K562 (cell line): ENCODE measurements around the gene SULT1C4. TPM values are rescaled to one million over a fixed set of nuclear protein-coding genes. Genes with fewer than 3 reads are reported as not detected.
A peak's percentile ranks its signal among the peaks of the same experiment; 100 is the strongest.

Source experiments
- ATAC-seq: fragments of 200-7000 bp; cut with Tn5 transposase; 3 replicates; pipeline ENCODE4 v1.9.1; 2020; ENCODE audit warnings: moderate library complexity
- BruUV-seq: library from RNA; stranded (reverse); fragments of 400-500 nt; replicated peaks from 2 replicates; lab custom pipeline; 2021; lab: Mats Ljungman, UMichigan
- CTCF ChIA-PET: fragments of 300-600 bp; formaldehyde crosslinking; extraction: SDS; loops from one replicate; lab custom pipeline; 2021; ENCODE audit warnings: low intra/inter-chr PET ratio; lab: Yijun Ruan, JAX
- POLR2A ChIA-PET: fragments of 300-600, 350-650 bp; sonication (Branson Sonifier 250); formaldehyde crosslinking; extraction: SDS; loops from one replicate; lab custom pipeline; 2021; ENCODE audit warnings: antibody characterized with exemption, inconsistent platforms; lab: Yijun Ruan, JAX
- DNase-seq, 4 experiments: peaks; one replicate each; pipeline versions ENCODE4 v3.0.0 to v3.0.0-alpha.2; 2011 to 2018; ENCODE audit warnings: low spot score in 3 of 4, mixed read lengths in 3 of 4; ENCODE audit errors: extremely low read depth in 1 of 4
- FAIRE-seq: peaks from 2 replicates; lab custom pipeline; 2011; peaks lifted over from hg19 to GRCh38; lab: Jason Lieb, UNC
- H2AFZ ChIP-seq: 2 replicates; pipeline ENCODE4 v1.6.0; 2011; ENCODE audit warnings: low read depth, low read length, control low read depth, inconsistent platforms
- H3K27ac ChIP-seq: fragments of 200-600 bp; 3 replicates; pipeline ENCODE4 v1.8.0; 2011; ENCODE audit warnings: low read depth, mild to moderate bottlenecking, control low read depth, inconsistent platforms, low read length, moderate library complexity, mixed read lengths; ENCODE audit errors: extremely low read depth
- H3K27me3 ChIP-seq, 2 experiments: fragments of 300-600 bp in 1 of 2; 2 replicates in 1 of 2; 3 replicates in 1 of 2; pipeline versions ENCODE4 v1.6.0 to v1.8.0; 2011; ENCODE audit warnings: inconsistent platforms in 2 of 2, low read length in 2 of 2, mild to moderate bottlenecking in 1 of 2, mixed read lengths in 1 of 2, moderate library complexity in 1 of 2; ENCODE audit not compliant: control insufficient read depth in 2 of 2, insufficient read depth in 2 of 2
- H3K36me3 ChIP-seq: fragments of 300-600 bp; 3 replicates; pipeline ENCODE4 v1.8.0; 2011; ENCODE audit warnings: mild to moderate bottlenecking, low read length, inconsistent platforms; ENCODE audit not compliant: control insufficient read depth, insufficient read depth
- H3K4me1 ChIP-seq, 2 experiments: fragments of 200-600 bp in 1 of 2; replicated peaks in 1 of 2; 2 replicates in 1 of 2; 3 replicates in 1 of 2; pipeline versions ENCODE4 v1.5.1 to v1.8.0; 2011; ENCODE audit warnings: inconsistent platforms in 2 of 2, low read length in 2 of 2, mild to moderate bottlenecking in 1 of 2, mixed read lengths in 1 of 2, moderate library complexity in 1 of 2; ENCODE audit not compliant: control insufficient read depth in 2 of 2, insufficient read depth in 2 of 2
- H3K4me2 ChIP-seq: 2 replicates; pipeline ENCODE4 v1.6.1; 2011; ENCODE audit warnings: low read length, control low read depth, inconsistent platforms, mixed read lengths; ENCODE audit not compliant: insufficient read depth
- H3K4me3 ChIP-seq: fragments of 200-600 bp; sonication (generic), shearing (Covaris generic); 2 replicates; pipeline ENCODE4 v1.5.1; 2016; ENCODE audit warnings: control low read depth, inconsistent platforms
- H3K79me2 ChIP-seq: fragments of 200-600 bp; 3 replicates; pipeline ENCODE4 v1.8.0; 2011; ENCODE audit warnings: low read length, inconsistent platforms; ENCODE audit not compliant: control insufficient read depth, insufficient read depth
- H3K9ac ChIP-seq, 2 experiments: 2 replicates each; pipeline versions ENCODE4 v1.6.0 to v1.6.1; 2011; ENCODE audit warnings: low read depth in 2 of 2, low read length in 2 of 2, control low read depth in 1 of 2, inconsistent platforms in 1 of 2, mild to moderate bottlenecking in 1 of 2, mixed read lengths in 1 of 2; ENCODE audit not compliant: insufficient read depth in 1 of 2
- H3K9me1 ChIP-seq: one replicate; pipeline ENCODE4 v1.6.0; 2011; ENCODE audit warnings: inconsistent platforms, mild to moderate bottlenecking, low read length, moderate library complexity; ENCODE audit not compliant: control insufficient read depth, insufficient read depth
- H3K9me3 ChIP-seq: replicated peaks from 2 replicates; pipeline ENCODE4 v1.5.1; 2011; ENCODE audit warnings: low read depth, low read length, inconsistent platforms; ENCODE audit not compliant: control insufficient read depth, insufficient read depth
- H4K20me1 ChIP-seq: replicated peaks from 2 replicates; pipeline ENCODE4 v1.6.1; 2011; ENCODE audit warnings: low read length, inconsistent platforms, mixed read lengths; ENCODE audit not compliant: control insufficient read depth, insufficient read depth
- C11orf30 ChIP-seq: fragments of 450-650 bp; IDR thresholded peaks from 2 replicates; pipeline ENCODE4 v1.6.1; 2016; ENCODE audit warnings: low read depth, mild to moderate bottlenecking
- HDAC2 ChIP-seq: fragments of 450-650 bp; IDR thresholded peaks from 2 replicates; pipeline ENCODE4 v1.6.1; 2016; ENCODE audit warnings: mild to moderate bottlenecking
- HOXB6 ChIP-seq: fragments of 250-450 bp; sonication (Bioruptor Pico); IDR thresholded peaks from 2 replicates; pipeline ENCODE4 v1.5.1; 2022; ENCODE audit warnings: mild to moderate bottlenecking, borderline replicate concordance
- MAFG ChIP-seq: fragments of 450-650 bp; conservative IDR thresholded peaks from 2 replicates; pipeline ENCODE4 v1.6.1; 2016; ENCODE audit warnings: missing genetic modification characterization, missing compliant biosample characterization
- NFE2 ChIP-seq: IDR thresholded peaks from 2 replicates; pipeline ENCODE4 v1.6.1; 2014; ENCODE audit warnings: antibody characterized with exemption, low read depth
- NONO ChIP-seq, 2 experiments: fragments of 200-400 bp in 1 of 2; fragments of 450-650 bp in 1 of 2; formaldehyde crosslinking in 1 of 2; IDR thresholded peaks; 2 replicates each; pipeline ENCODE4 v1.6.1; 2017; ENCODE audit warnings: low read depth in 2 of 2, mild to moderate bottlenecking in 2 of 2, moderate library complexity in 2 of 2, low read length in 1 of 2
- POLR3G ChIP-seq: IDR thresholded peaks from 2 replicates; pipeline ENCODE4 v1.6.1; 2011; ENCODE audit not compliant: insufficient read length, insufficient replicate concordance; ENCODE audit errors: extremely low read depth
- SAFB ChIP-seq: fragments of 200-400 bp; formaldehyde crosslinking; IDR thresholded peaks from 2 replicates; pipeline ENCODE4 v1.6.1; 2017; ENCODE audit warnings: low read depth, low read length, borderline replicate concordance
- SMAD3 ChIP-seq: fragments of 450-650 bp; formaldehyde crosslinking; conservative IDR thresholded peaks from 2 replicates; pipeline ENCODE4 v1.4.0; 2020; ENCODE audit warnings: mild to moderate bottlenecking
- SMARCC2 ChIP-seq: fragments of 450-650 bp; IDR thresholded peaks from 2 replicates; pipeline ENCODE4 v1.6.1; 2017; ENCODE audit warnings: antibody characterized with exemption, moderate library complexity, mild to moderate bottlenecking, low read depth
- TARDBP ChIP-seq: fragments of 450-650 bp; IDR thresholded peaks from 2 replicates; pipeline ENCODE4 v1.6.1; 2016
- ZNF263 ChIP-seq: sonication (generic); formaldehyde crosslinking; IDR thresholded peaks from 2 replicates; pipeline ENCODE4 v1.8.0; 2022; ENCODE audit warnings: mild to moderate bottlenecking, missing genetic modification reagents, borderline replicate concordance
- ZNF316 ChIP-seq: fragments of 450-650 bp; IDR thresholded peaks from 2 replicates; pipeline ENCODE4 v1.6.1; 2016
- ZNF384 ChIP-seq: IDR thresholded peaks from 2 replicates; pipeline ENCODE4 v1.6.1; 2012; ENCODE audit warnings: low read depth, low read length, improper control_type of control experiment
- WGBS: fragments of 100-300 bp; shearing (Covaris generic); methylation state at CpG from one replicate; pipeline ENCODE4 v1.1.6; 2016; ENCODE audit warnings: low coverage, mixed read lengths; ENCODE audit not compliant: insufficient coverage; ENCODE audit errors: missing lambda C conversion rate; 5-methylcytosine and 5-hydroxymethylcytosine counted together
- in situ Hi-C: fragments of 300-500 bp; cut with MboI; formaldehyde crosslinking; loops from 4 replicates; pipeline ENCODE4 v1.15.0; 2018; ENCODE audit warnings: inconsistent platforms, mixed read lengths
- intact Hi-C: fragments of 100-400 bp; cut with micrococcal nuclease; formaldehyde crosslinking; loops from 2 replicates; pipeline ENCODE4 v1.14.2; 2022
- polyA plus RNA-seq, 8 experiments: library from polyadenylated mRNA; depleted of rRNA in 4 of 8; stranded (reverse) in 5 of 8; unstranded in 3 of 8; fragments of >200 nt; fragmentation: Nextera tagmentation in 2 of 8; fragmentation: Illumina TruSeq in 1 of 8; extraction: Ambion mirVana in 2 of 8; extraction: Trizol in 1 of 8; gene quantifications; 2 replicates each; pipeline versions ENCODE4 v1.2.1 to v1.2.3, GENCODE V29; 2011 to 2014; ENCODE audit warnings: inconsistent platforms in 1 of 8, missing spikeins in 1 of 8
- total RNA-seq, 7 experiments: library from RNA; depleted of rRNA in 6 of 7; stranded (reverse); fragments of >200 nt in 6 of 7; fragmentation: Illumina TruSeq in 2 of 7; extraction: Trizol in 2 of 7; gene quantifications; 2 replicates each; pipeline versions ENCODE4 v1.2.1 to v1.2.3, GENCODE V29; 2011 to 2021; ENCODE audit warnings: low replicate concordance in 1 of 7
- TF ChIP-seq, protein P1 (sequence below): fragments of 450-650 bp; conservative IDR thresholded peaks from 2 replicates; pipeline ENCODE4 v1.6.1; 2016; ENCODE audit warnings: missing genetic modification characterization, low read depth, mild to moderate bottlenecking, missing compliant biosample characterization, moderate library complexity
- TF ChIP-seq, protein P2 (sequence below), 2 experiments: fragments of 450-650 bp in 1 of 2; sonication (generic) in 1 of 2; formaldehyde crosslinking; conservative IDR thresholded peaks; 2 replicates each; pipeline versions ENCODE4 v1.4.0 to v1.8.1; 2020 to 2022; ENCODE audit warnings: mild to moderate bottlenecking in 1 of 2, missing genetic modification reagents in 1 of 2
- TF ChIP-seq, protein P3 (sequence below): fragments of 150-350 bp; conservative IDR thresholded peaks from 2 replicates; pipeline ENCODE4 v1.6.1; 2014; ENCODE audit warnings: low read length

Gene SULT1C4
- total and polyA plus RNA-seq, 9 of the 15 experiments (the other 6 are each of a cell fraction or from before 2014, with no cell fraction given): 0.04 to 0.14 (median 0.09) TPM; not detected in 5

DNA sequence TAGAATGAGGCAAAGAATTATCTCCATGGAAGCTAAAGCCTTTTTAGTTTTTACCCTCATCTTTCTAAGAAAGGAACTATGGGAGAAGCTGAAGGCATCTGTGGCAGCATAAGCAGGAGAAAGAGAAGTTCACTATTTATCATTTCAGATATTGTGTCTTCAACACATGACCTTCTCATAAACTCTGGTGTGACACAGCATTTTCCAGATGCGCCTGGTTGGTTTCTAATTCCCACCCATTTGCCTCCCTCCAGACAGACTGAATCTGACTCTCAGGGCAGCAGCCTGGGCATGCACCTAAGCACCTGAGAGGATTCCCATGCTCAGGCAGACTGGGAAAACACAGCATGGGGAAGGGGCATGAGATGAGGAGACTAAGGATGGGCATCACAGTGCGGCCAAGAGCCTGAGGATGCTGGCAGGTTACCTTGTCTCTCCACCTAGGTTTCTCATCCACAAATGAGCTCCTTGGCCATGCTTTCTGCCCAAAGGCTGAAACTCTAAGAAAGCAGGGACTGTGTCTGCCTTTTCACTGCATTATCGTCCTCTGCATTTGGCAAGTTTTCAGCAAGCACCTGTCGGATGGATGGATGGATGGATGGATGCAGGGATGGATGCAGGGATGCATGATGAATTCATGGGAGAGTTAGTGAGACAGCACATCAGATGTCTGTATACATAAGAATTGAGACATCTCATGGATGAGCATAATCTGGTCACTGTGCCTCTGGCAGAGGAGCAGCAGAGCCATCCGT lies 28.8 kb upstream of the SULT1C4 start (continued):
- no peak for TF ChIP-seq TARDBP
- 0 out of 2 replicates have a peak, but pooled peaks have one; percentile 19 for TF ChIP-seq HDAC2
- no peak for TF ChIP-seq SMAD3 (CRISPR knock-in tag)
- TF ChIP-seq NFE2: peak; percentile 89

DNA sequence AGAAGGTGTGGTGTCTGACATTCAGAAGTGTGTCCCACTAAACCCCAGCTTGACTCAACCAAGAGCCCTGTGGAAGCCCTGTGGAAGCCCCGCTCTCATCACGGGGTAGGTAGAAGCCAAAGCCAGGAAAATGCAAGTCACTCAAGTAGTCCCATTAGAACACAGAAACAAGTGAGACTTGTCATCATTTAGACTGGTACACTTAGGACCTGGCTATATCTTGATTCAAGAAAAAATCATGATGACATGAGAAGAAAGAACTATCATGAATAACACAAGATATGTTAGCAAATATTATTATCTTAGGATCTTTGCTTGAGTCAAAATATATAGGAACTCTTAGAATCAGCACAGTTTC lies 28.2 kb upstream of the SULT1C4 start:
- TF ChIP-seq HOXB6 (no peak), POLR3G (no peak), NFE2 (no peak), MAFG (peak; percentile 70), ZNF316 (peak; percentile 58), SMARCC2 (no peak), ZNF263 (CRISPR knock-in tag) (no peak), ZNF384 (no peak), NONO (IDR thresholded peaks at IDR 0.05; ENCODE audit: low read depth in 2 of 2, low read length in 1 of 2) (no peak), C11orf30 (peak; percentile 26; the same call in 1 of the 2 replicates), SAFB (no peak), TARDBP (no peak)
- TF ChIP-seq, protein P1, sequence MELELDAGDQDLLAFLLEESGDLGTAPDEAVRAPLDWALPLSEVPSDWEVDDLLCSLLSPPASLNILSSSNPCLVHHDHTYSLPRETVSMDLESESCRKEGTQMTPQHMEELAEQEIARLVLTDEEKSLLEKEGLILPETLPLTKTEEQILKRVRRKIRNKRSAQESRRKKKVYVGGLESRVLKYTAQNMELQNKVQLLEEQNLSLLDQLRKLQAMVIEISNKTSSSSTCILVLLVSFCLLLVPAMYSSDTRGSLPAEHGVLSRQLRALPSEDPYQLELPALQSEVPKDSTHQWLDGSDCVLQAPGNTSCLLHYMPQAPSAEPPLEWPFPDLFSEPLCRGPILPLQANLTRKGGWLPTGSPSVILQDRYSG (tag): no peak
- TF ChIP-seq, protein P2, sequence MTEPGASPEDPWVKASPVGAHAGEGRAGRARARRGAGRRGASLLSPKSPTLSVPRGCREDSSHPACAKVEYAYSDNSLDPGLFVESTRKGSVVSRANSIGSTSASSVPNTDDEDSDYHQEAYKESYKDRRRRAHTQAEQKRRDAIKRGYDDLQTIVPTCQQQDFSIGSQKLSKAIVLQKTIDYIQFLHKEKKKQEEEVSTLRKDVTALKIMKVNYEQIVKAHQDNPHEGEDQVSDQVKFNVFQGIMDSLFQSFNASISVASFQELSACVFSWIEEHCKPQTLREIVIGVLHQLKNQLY (CRISPR knock-in tag; conservative IDR thresholded peaks at IDR 0.05): no peak
- TF ChIP-seq, protein P3, sequence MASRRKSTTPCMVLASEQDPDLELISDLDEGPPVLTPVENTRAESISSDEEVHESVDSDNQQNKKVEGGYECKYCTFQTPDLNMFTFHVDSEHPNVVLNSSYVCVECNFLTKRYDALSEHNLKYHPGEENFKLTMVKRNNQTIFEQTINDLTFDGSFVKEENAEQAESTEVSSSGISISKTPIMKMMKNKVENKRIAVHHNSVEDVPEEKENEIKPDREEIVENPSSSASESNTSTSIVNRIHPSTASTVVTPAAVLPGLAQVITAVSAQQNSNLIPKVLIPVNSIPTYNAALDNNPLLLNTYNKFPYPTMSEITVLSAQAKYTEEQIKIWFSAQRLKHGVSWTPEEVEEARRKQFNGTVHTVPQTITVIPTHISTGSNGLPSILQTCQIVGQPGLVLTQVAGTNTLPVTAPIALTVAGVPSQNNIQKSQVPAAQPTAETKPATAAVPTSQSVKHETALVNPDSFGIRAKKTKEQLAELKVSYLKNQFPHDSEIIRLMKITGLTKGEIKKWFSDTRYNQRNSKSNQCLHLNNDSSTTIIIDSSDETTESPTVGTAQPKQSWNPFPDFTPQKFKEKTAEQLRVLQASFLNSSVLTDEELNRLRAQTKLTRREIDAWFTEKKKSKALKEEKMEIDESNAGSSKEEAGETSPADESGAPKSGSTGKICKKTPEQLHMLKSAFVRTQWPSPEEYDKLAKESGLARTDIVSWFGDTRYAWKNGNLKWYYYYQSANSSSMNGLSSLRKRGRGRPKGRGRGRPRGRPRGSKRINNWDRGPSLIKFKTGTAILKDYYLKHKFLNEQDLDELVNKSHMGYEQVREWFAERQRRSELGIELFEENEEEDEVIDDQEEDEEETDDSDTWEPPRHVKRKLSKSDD: no peak
- intact Hi-C loops: no loop called here
- Histone ChIP-seq H3K9me3 (no peaks in the 10 kb centered on the region), H2AFZ (no peak overlapping the region), H3K4me3 (no peak overlapping the region), H3K79me2 (no peaks in the 10 kb centered on the region), H3K4me2 (no peak overlapping the region), H3K27me3 (peaks cover 0 to 3% of the 10 kb centered on the region in 2 experiments; a peak in 1 of 5 replicates), H3K4me1 (peaks cover 6 to 23% of the 10 kb centered on the region in 2 experiments; a peak in 3 of 5 replicates), H3K36me3 (no peaks in the 10 kb centered on the region), H3K9me1 (no peaks in the 10 kb centered on the region), H3K27ac (no peak overlapping the region), H3K9ac (no peak overlapping the region), H4K20me1 (no peaks in the 10 kb centered on the region)
- no peak for DNase-seq
- FAIRE-seq: no peak
- ChIA-PET CTCF (interaction anchor here (1.0 kb wide), 1 partner anchor 234 kb away, joined by 3 read pairs; no protein-coding TSS in a partner anchor), POLR2A (no interaction called here)
- no TSS peak for BruUV-seq
- 0% methylated on average over 2 of the region's 2 CpGs for WGBS
- in situ Hi-C loops: no loop called here
- ATAC-seq: no peak
